NCI-H2196 (cell line): ENCODE data around the gene ITGA2.
"Not testable (repeated sequence)": the region's sequence is repeated elsewhere in the genome, so short reads cannot be mapped to it uniquely, and the experiment has no call there.

Experiments used
- DNase-seq: peaks from one replicate; lab custom pipeline; 2025; ENCODE audit not compliant: unreplicated experiment; lab: John Stamatoyannopoulos, UW

ITGA2 gene

DNA sequence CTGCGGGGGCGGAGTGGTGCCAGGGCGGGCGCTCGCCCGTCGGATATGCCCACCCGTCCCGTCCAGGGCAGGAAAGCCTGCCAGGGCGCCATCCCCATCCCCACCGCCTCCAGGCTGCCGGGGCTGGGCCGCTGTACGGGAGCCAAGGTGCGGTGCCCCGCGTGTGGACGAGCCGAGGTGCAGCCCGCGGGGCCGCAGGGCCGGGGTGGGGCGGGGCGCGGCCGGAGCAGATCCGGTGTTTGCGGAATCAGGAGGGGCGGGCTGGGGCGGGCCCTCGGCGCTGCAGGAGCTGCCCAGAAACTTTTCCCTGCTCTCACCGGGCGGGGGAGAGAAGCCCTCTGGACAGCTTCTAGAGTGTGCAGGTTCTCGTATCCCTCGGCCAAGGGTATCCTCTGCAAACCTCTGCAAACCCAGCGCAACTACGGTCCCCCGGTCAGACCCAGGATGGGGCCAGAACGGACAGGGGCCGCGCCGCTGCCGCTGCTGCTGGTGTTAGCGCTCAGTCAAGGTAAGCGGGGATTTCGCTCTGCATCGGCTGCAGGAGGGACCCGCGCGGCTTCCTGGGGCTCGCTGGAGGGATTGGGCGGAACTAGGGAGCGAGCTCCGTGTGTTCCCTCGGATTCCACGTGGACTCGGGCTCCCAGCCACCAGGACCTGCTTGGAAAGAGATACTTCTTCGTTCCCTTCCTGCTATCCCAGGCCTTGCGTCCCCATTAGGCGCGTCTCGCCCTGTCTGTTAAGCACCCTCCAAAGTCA is at the start of gene ITGA2:
ITGA2 (plus strand) TSS at position 328 of the 756 bp plus-strand sequence; CDS start at position 445, 117 bp downstream.
- no peak for DNase-seq

DNA sequence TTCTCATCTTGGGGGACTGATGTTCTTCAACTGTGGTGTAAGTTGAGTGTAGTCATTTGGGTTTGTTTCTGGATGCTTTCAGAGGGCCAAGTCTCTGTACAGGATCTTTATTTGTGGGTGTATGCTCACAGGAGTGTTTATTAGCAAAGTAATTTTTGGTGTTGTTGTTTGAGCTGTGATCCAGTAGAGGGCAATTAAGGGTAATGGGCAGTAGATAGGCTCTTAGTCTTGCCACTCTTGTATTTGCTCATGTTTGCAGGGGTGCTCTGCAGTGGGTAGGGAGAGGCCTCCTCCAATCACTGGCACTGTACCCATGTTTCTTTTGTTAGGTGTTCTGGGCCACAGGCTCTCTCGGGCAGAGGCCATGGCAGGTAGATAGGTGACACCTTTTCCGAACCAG is 45.9 kb upstream of the ITGA2 start:
- no peak for DNase-seq

DNA sequence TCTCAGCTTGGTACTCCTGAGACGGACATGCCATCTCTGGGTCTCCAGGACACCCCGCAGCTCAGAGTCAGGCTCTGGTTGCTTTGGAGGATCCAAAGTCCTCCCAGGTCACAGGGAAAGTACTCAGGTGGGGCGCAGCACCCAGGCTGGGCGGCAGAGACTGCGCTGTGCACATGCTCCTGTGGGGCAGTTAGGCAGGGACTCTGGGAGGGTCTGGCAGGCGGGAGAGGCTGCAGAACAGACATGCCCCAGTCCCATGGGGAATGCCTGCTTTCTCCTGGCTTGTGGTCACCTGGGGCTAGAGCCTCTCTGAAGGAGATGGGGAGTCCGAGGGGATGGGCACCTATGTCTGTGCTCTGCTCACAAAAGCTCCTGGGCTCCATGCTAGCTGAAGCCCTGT is 45.3 kb upstream of the ITGA2 start:
- DNase-seq, result no peak

DNA sequence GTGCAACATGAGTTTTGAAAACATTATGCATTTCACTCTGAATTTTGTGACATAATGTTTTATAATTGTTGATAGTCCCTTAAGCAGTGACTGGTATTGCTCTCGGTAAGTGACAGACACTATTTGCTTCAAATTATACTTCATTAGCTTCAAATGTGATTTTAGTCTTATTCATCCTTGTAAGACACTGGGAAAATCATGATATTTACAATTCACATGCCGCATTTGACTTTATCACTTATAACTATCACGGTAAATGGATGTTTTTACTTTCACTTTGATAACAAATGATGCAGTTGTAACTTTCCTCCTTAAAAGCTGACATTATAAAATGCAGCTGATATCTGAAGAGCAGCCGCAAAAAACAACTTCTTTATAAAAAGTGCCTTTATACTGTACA is 44.1 kb upstream of the ITGA2 start:
- no peak for DNase-seq

DNA sequence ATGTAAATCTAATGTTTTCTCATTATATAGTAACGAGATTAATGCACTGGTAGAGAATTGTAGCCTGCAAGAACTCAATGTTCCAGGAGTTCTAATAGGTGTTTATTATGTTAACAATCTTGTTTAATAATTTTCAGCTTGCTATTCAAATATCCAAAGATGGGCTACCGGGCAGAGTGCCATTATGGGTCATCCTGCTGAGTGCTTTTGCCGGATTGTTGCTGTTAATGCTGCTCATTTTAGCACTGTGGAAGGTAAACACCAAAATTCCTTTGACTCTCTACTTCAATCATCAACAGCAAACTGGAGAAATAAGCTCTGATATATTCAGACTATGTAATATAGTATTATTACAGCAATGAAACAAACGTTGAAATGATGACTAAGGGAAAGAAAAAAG is 41.9 kb upstream of the ITGA2 start:
- no peak for DNase-seq

DNA sequence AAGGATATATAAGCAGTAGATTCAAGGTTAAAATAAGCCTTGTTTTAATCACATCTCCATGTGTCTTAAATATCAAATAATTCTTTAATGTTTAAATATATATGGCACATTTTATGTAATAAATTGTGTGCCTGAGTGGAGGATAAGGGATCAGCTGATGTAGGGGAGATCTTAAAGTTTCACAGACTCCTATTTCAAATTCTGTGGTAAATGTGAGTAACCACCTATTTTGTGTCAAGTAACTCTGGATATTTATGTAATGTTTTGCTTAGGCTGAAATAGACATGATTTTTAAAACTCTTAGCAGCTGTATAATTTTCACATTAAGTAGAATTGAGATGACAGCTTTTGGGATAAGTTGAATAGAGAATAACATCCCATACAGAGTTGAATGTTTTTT is 41.3 kb upstream of the ITGA2 start:
- no peak for DNase-seq

DNA sequence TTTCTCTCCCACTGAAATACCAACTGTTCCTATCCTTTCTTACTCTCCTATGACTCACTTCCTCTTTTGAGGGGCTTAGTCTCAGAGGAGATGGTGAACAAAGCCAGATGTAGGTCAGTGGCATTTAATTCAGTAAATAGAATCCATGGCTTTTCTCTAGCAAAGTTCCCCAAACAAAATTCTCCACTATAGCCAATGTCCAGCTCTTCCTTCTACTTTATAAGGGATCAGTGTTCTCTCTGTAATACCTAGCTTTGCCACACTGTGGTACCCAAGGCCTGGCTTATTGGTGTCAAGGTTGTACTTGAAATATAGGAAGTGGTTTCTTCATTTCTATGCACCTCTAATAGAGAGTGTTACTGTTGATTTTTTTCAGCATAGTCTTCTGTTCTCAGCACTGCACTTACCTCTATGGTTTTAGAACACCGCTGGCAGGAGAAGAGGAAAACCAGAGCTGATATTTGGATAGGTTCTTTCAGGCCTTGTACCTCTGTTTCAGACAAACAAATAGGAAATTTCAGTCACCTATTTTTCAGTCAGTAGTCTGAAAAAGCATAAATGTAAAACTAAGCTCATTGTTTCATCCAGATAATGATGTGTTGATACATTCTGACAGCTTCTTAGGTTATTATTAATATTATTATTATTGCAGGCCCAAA is 40.6 kb upstream of the ITGA2 start:
- peak; percentile 27 for DNase-seq

DNA sequence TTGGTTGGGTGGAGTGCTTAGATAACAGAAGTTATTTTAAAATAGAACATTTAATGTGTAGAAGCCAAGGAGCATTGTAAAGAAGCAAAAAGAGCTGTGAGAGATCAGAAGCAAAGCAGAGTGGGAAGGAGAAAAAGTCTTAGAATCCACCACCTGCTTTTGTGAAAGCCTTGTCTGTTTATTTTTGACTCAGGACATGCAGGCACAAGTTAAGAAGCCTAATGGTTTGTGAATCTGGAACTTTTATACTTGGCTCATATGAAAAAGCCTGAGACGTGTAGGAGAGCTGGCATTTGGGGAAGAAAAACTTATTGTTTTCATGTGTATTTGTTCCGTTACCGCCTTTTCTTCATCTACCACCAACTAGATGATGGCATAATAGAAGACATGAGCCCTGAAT is 38.5 kb upstream of the ITGA2 start:
- DNase-seq, result no peak

DNA sequence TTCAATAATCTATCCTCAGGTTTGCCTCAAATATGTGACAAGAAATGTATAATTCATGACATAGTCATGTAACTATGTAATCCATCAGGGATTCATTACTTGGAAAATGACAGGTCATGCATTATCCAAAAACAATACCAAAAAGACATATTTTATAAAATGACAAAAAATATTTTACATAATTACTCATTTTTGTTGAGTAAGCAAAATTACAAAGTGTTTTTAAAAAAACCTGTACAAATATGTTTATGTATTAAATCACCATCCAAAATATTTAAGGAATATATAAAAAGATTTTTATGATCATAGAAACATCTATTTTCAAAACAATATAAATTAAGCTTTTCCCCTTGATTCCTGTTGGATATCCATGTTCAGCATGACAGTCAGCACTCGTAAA is 36.7 kb upstream of the ITGA2 start:
- no peak for DNase-seq

DNA sequence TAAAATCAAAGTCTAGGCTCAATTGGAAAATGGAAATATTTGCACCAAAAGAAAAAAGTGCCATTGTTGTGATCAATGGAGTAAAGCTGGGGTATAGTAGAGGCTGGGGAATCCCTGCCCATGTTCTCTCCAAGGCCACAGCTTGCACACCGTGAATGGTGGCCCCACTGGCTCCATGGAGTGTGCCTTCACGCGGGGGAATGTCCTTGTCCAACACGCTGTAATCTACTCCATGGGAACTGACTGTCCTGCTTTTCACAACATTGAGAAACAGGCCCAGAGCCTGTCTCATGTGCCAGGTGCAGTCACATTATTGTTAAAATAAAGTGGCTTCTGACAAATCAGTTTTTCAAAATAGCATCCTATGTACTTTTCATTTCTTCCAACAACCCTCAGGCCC is 33.1 kb upstream of the ITGA2 start:
- DNase-seq, result no peak

DNA sequence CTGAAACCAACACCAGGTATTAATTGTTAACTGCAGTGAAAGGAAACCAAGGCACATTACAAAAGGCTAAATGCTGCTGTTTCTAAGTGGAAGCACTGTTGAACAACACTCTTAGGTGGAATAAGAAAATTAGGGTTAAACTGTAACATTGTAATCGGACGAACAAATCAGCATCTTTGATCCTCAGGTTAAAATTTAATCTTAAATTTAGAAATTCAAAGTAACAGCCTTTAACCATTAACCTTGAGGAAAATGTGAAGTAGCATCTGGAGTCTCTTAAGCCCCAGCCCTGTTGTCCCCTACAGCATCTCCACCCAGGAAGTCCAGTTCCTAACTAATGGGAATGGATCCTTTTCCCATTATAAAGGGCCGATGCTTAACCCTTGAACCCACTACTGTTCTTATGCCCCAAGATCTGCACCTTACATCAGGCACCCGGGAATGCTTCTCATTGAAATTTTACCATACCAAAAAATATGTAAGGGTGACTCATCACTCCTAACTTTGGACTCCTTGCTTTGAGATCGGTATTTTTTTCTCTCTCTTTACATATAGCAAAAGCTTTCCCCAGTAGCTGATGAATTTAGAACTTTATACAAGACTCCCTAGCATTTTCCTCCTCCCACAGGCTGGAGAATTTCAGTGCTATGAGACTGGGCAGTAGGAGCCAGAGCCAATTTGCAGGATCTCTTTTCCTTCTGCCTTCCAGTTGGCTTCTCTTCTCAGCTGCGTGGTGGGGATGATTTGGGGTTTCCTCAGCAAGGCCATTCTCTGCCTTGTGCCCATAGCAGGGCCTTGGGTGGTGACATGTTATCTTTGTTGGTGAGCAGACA is 32.0 kb upstream of the ITGA2 start:
- no peak for DNase-seq

DNA sequence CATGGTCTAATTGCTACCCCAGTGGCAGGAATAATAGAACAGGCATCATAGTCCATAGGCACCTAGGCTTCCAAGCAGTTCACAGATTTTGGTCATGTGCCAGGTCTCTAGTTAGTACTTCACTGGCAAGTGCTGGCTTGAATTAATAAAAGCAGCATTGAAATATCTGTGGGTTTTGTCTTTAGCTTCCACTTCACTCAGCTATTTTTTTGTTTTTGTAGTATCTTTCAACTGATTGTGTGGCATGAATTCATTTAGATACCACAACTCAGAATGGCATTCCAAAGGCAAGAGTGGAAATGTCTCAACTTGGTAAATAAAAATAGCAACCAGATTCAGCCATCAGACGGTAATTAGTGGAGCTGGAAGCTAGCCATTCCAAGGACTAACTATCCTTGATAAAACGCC is 27.9 kb upstream of the ITGA2 start:
- DNase-seq, result no peak

DNA sequence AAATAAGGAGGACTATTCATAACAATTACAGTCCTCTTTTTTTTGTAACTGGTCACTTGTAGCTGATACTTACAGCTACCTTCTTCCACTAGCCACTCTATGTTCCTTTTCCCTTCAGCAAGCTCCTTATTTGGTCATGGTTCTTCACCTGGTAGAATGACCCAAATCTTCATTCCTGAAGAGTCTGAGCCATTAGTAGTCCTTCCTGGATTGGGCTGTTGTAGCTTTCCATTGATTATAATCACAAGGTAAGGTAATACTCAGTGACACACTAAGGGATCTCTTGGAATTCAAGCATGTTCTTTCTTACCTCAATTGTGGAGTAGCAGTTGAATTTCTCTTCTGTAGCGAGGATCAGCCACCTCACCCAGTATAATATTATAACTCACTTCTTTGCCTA is 25.5 kb upstream of the ITGA2 start:
- DNase-seq, result no peak

DNA sequence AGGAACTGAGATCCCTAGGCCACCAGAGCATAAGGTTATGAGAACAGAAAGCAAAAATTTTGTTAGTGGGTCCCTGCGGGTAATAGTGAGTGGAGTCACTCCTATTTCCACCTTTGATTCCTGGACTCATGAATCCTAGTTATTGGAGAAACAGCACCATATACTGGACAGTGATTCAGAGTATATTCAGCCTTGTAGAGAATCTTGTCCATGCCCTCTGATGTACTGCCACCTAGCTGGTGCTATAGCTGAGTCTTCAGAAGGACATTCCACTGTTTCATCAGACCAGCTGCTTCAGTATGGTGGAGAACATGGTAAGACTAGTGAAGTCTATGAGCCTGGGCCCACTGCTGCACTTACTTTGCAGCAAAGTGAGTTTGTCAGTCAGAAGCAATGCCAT is 25.0 kb upstream of the ITGA2 start:
- no peak for DNase-seq

DNA sequence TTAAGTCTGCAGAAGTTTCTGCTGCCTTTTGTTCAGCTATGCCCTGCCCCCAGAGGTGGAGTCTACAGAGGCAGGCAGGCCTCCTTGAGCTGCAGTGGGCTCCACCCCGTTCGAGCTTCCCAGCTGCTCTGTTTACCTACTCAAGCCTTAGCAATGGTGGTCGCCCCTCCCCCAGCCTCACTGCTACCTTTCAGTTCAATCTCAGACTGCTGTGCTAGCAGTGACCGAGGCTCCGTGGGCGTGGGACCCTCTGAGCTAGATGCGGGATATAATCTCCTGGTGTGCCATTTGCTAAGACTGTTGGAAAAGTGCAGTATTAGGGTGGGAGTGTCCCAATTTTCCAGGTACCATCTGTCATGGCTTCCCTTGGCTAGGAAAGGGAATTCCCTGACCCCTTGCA is 13.0 kb upstream of the ITGA2 start:
- not testable (repeated sequence) for DNase-seq

DNA sequence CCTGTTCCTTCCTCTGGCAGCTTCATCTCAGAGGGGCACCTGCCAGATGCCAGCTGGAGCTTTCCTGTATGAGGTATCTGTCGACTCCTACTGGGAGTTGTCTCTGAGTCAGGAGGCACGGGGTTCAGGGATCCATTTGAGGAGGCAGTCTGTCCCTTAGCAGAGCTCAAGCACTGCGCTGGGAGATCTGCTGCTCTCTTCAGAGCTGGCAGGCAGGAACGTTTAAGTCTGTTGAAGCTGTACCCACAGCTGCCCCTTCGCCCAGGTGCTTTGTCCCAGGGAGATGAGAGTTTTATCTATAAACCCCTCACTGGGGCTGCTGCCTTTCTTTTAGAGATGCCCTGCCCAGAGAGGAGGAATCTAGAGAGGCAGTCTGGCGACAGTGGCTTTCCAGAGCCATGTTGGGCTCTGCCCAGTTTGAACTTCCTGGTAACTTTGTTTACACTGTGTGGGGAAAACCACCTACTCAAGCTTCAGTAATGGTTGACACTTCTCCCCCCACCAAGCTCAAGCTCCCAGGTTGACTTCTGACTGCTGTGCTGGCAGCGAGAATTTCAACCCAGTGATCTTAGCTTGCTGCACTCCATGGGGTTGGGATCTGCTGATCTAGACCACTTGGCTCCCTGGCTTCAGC is 11.8 kb upstream of the ITGA2 start:
- DNase-seq, result no peak

DNA sequence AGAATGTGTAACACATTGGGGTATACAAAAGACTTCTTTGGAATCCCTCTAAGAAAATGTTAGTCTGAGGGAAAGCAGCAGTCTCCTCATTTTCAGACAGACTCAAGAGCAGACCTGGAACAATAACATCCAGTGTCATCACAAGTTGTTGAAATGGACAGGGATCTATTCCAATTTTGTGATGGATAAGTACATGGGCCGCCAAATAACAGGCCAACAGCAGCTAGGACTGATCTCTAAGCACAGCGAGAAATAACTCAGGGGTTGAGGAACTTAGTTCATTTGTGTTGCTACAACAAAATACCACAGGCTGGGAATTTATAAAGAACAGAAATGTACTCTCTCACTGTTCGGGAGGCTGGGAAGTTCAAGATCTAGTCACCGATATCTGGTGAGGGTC is 7.6 kb upstream of the ITGA2 start:
- DNase-seq, result no peak

DNA sequence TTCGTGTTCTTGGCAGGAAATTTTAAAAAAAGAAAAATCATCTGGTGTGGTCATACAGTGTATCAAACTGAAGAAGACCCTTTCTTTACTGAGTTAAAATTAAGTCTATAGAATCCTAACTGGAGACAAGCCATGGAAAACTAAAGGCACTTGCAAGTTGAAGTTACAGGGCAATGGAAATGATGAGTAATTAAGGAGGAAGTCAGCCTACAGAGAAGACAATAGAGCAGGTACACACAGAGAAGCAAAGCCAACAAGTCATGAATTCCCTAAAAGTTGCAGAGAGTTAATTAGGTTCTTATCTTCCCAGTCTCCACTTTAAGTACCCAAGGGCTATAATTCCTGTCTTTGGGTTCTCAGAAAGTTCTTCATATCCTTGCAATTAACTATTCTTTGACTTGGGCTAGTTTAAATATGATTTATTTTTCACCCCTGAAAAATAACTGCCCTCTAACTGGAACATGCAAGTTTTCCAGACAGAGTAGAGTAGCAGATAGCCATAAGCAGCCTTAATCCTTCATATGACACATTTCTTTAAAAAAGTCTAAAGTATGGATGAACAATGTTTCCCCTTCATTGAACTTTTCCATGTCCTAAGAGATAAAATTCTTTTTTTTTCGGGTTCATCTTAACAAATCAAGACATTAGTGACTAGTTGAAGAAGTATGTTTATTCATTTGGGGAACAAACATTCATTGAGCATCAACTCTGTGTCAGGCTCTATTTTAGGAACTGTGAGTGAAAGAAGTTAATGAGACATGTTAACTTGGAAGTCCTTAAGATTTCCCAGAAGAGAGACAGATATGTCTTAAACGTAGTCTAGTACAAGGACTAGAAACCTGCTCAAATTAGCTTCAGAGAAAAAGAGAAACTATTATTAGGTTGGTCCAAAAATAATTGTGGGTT is 5.2 kb upstream of the ITGA2 start:
- DNase-seq, result no peak

DNA sequence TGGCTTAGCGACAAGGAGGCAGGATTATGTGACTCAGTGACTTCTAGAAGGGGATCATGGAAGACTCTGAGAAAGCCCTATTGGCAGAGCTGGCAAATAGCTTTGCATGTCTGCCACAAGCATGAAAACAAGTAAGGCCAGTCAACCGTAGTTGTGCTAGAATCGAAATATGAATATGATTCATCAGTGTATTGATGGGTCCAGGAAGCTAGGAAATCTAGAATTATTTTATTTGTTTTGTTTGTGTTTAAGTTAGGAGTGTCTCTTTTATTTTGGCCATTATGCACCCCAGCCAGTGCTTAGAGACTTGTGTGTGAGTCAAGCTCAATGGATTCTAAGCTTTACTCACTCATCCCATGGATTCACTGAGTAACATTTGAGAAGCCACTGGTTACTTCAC is 3.8 kb upstream of the ITGA2 start:
- DNase-seq, result no peak

DNA sequence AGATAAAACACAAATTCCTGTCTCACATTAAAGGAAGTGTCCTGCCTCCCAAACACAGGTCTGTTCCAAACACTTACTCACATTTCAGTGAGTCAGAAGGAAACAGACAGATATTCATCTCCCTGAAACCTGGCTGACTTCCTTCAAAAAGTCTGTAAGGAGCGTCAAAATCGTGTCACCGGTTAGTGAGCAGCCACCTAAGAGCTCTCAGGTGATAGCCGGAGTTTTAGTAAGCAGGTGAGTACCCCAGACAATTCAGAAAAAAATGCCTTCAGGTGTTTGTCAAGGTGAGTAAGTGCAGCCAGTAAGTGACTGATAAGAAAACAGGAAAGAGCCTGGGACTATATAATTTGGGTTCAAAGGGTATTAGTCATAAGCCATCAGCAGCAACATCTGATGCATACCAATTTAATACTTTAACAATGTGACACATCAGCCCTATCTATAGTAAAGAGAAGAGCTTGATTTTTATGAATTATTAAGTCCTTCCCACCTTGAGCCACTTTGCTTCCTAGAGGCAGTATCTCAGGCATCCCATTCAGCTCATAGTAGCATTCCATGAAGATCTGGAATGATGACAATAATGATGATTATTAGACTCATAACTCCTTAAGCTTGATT is 1.3 kb upstream of the ITGA2 start:
- DNase-seq, result no peak
